ENCODE results near the gene MAP3K15.

- TF ChIP-seq YY1 (IDR thresholded peaks at IDR 0.05; ENCODE audit: insufficient read depth, insufficient read length) (no peak), SUZ12 (IDR thresholded peaks at IDR 0.05; ENCODE audit: extremely low read depth, insufficient read depth, insufficient read length) (no peak)
Measured at GRCh38 chrX:19513383-19513782, 1.9 kb downstream of the MAP3K15 start.

Data from NT2/D1 (cell line).